ENCODE results near the gene ABCA4. TPM values are rescaled to one million over a fixed set of nuclear protein-coding genes. Genes with fewer than 3 reads are reported as not detected.
A peak's percentile ranks its signal among the peaks of the same experiment; 100 is the strongest.

ABCA4 gene
- polyA plus RNA-seq, 6 donors from 2014 or later = not detected

GRCh38 chr1:94044891-94045290 lies 76.1 kb downstream of the ABCA4 start:
- Mint-ChIP-seq H3K27me3 (peaks cover 34 to 56% (median 47%) of the 10 kb centered on the region in 3 donors), H3K36me3 (no peaks in the 10 kb centered on the region), H3K4me1 (peaks cover 5 to 13% (median 6%) of the 10 kb centered on the region in 3 donors), H3K4me3 (no peak overlapping the region), H3K9me3 (no peaks in the 10 kb centered on the region), H3K27ac (peak overlapping the region in 1 of 6 donors; percentile 47)
- ATAC-seq (ENCODE audit: low read depth in 2 of 2) (no peak), DNase-seq (no peak)

- H3K27ac Mint-ChIP-seq = no peak overlapping the region
- ATAC-seq (ENCODE audit: low read depth in 2 of 2) (no peak), DNase-seq (no peak)
- H3K9me3 Mint-ChIP-seq = peaks cover 0 to 2% (median 0%) of the 10 kb centered on the region in 7 donors
- H3K27me3 Mint-ChIP-seq = peaks cover 35 to 56% (median 47%) of the 10 kb centered on the region in 3 donors
- H3K4me1 Mint-ChIP-seq = peaks cover 5 to 13% (median 6%) of the 10 kb centered on the region in 3 donors
- H3K4me3 Mint-ChIP-seq = peak overlapping the region in 2 of 8 donors; percentile 28 to 53
- H3K36me3 Mint-ChIP-seq = no peaks in the 10 kb centered on the region
These were observed 76.6 kb downstream of the ABCA4 start for GRCh38 chr1:94044290-94044790.

GRCh38 chr1:94043738-94044289 lies 77.1 kb downstream of the ABCA4 start:
- Mint-ChIP-seq H3K27me3 (peaks cover 39 to 58% (median 49%) of the 10 kb centered on the region in 3 donors), H3K9me3 (peaks cover 0 to 2% (median 0%) of the 10 kb centered on the region in 7 donors), H3K4me1 (peaks cover 5 to 13% (median 6%) of the 10 kb centered on the region in 3 donors), H3K36me3 (no peaks in the 10 kb centered on the region), H3K27ac (no peak overlapping the region), H3K4me3 (no peak overlapping the region)
- DNase-seq (no peak), ATAC-seq (ENCODE audit: low read depth in 2 of 2) (no peak)

- ATAC-seq (ENCODE audit: low read depth in 2 of 2) (no peak), DNase-seq (no peak)
- no peak overlapping the region for H3K4me3 Mint-ChIP-seq
- H3K27ac Mint-ChIP-seq = peak overlapping the region in 1 of 6 donors; percentile 71
- peaks cover 5 to 13% (median 6%) of the 10 kb centered on the region in 3 donors for H3K4me1 Mint-ChIP-seq
- H3K36me3 Mint-ChIP-seq = no peaks in the 10 kb centered on the region
- H3K9me3 Mint-ChIP-seq = peaks cover 0 to 2% (median 0%) of the 10 kb centered on the region in 7 donors
- H3K27me3 Mint-ChIP-seq = peaks cover 39 to 48% (median 46%) of the 10 kb centered on the region in 3 donors
These were observed 78.6 kb downstream of the ABCA4 start for GRCh38 chr1:94042388-94042787.

GRCh38 chr1:94039871-94040569 lies 80.9 kb downstream of the ABCA4 start:
- no peak overlapping the region for H3K27ac Mint-ChIP-seq
- H3K4me3 Mint-ChIP-seq = no peak overlapping the region
- H3K9me3 Mint-ChIP-seq = peaks cover 0 to 2% (median 0%) of the 10 kb centered on the region in 7 donors
- ATAC-seq (ENCODE audit: low read depth in 2 of 2) (no peak), DNase-seq (no peak)
- no peaks in the 10 kb centered on the region for H3K36me3 Mint-ChIP-seq
- H3K4me1 Mint-ChIP-seq = peaks cover 0 to 6% (median 5%) of the 10 kb centered on the region in 3 donors
- H3K27me3 Mint-ChIP-seq = peaks cover 49 to 52% (median 50%) of the 10 kb centered on the region in 3 donors

- no peak overlapping the region for H3K4me3 Mint-ChIP-seq
- no peaks in the 10 kb centered on the region for H3K36me3 Mint-ChIP-seq
- peaks cover 0 to 6% (median 5%) of the 10 kb centered on the region in 3 donors for H3K4me1 Mint-ChIP-seq
- no peak for ATAC-seq (ENCODE audit: low read depth in 2 of 2)
- peaks cover 46 to 51% (median 49%) of the 10 kb centered on the region in 3 donors for H3K27me3 Mint-ChIP-seq
- peaks cover 0 to 2% (median 0%) of the 10 kb centered on the region in 7 donors for H3K9me3 Mint-ChIP-seq
- DNase-seq = peak; percentile 18
- H3K27ac Mint-ChIP-seq = no peak overlapping the region
These were observed 81.5 kb downstream of the ABCA4 start for GRCh38 chr1:94039514-94039870.

GRCh38 chr1:94038511-94038910 lies 82.4 kb downstream of the ABCA4 start:
- ATAC-seq (ENCODE audit: low read depth in 2 of 2) (no peak), DNase-seq (no peak)
- Mint-ChIP-seq H3K27me3 (peaks cover 43 to 49% (median 45%) of the 10 kb centered on the region in 3 donors), H3K4me1 (no peaks in the 10 kb centered on the region), H3K27ac (no peak overlapping the region), H3K9me3 (peaks cover 0 to 2% (median 0%) of the 10 kb centered on the region in 7 donors), H3K36me3 (no peaks in the 10 kb centered on the region), H3K4me3 (no peak overlapping the region)

DNA sequence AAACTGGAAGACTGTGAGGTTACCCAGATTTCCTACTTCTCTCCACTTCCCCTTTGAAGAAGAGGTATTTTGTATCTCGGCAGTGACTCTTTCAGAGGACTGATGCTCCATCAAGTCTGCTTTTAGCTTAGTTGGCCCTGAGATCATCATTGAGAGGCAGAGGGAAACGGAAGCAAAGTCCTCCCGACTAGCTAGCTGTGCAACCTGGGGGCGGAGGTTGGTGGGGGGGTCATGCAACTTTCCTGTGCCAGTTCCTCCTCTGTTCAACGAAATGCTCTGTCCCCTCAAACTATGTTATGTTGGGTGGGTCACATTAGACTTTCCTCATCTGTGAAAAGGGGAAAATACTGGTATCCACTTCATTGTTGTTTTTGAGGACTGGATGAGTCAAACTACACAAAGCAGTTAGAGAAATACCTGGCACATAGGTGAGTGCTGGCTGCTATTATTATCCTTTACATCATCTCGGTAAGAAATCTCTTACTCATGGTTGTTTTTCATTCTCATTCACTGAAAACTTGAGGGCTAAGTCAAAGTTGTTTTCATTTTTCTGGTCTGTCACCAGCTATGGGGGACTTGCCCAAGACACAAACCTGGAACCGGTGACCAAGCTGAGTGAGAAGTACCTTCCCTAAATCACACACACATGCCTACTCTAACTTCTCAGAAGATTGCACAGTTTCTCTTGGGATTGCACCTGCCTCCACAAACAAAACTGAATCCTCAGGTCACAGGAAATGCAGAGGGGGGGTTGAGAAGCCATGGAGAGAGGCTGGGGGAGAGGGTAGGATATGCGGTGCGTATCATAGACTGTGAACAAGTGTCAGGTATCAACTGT lies 83.3 kb downstream of the ABCA4 start:
- ATAC-seq (ENCODE audit: low read depth in 2 of 2) = no peak
- Mint-ChIP-seq H3K27ac (no peak overlapping the region), H3K36me3 (no peaks in the 10 kb centered on the region), H3K4me1 (peaks cover 0 to 4% (median 4%) of the 10 kb centered on the region in 3 donors), H3K9me3 (peaks cover 0 to 2% (median 0%) of the 10 kb centered on the region in 7 donors), H3K4me3 (no peak overlapping the region), H3K27me3 (peaks cover 40 to 53% (median 42%) of the 10 kb centered on the region in 3 donors)
- no peak for DNase-seq

DNA sequence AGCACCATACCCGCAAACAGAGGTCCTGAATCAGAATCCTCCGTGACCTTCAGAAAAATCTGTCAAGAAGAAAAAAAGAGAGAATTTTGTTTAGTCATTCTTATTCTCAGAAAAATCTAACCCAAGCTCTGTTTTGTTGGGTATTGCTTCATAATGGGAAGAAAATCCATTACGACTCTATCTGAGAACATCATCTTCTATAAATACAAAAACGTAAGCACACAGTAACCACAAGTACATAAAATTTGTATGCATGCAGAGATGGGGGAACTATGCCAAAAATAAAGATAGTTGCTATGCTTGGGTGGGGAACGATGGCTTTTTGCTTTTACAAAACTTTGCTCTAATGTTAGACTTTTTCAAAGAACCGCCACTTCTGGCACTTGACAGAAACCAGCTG lies 84.2 kb downstream of the ABCA4 start:
- no peaks in the 10 kb centered on the region for H3K36me3 Mint-ChIP-seq
- H3K4me1 Mint-ChIP-seq = peaks cover 0 to 6% (median 6%) of the 10 kb centered on the region in 3 donors
- peaks cover 36 to 48% (median 37%) of the 10 kb centered on the region in 3 donors for H3K27me3 Mint-ChIP-seq
- H3K27ac Mint-ChIP-seq = no peak overlapping the region
- H3K4me3 Mint-ChIP-seq = peak overlapping the region in 1 of 8 donors; percentile 22
- no peak for DNase-seq
- ATAC-seq (ENCODE audit: low read depth in 2 of 2) = no peak
- H3K9me3 Mint-ChIP-seq = peaks cover 0 to 2% (median 0%) of the 10 kb centered on the region in 7 donors

GRCh38 chr1:94033849-94034248 lies 87.1 kb downstream of the ABCA4 start:
- no peak for ATAC-seq (ENCODE audit: low read depth in 2 of 2)
- Mint-ChIP-seq H3K27ac (no peak overlapping the region), H3K4me1 (peaks cover 0 to 6% (median 6%) of the 10 kb centered on the region in 3 donors), H3K4me3 (no peak overlapping the region), H3K9me3 (no peaks in the 10 kb centered on the region), H3K27me3 (peaks cover 20 to 29% (median 20%) of the 10 kb centered on the region in 3 donors), H3K36me3 (no peaks in the 10 kb centered on the region)
- DNase-seq = no peak

- no peak for DNase-seq
- peaks cover 0 to 6% (median 6%) of the 10 kb centered on the region in 3 donors for H3K4me1 Mint-ChIP-seq
- peaks cover 19 to 27% (median 20%) of the 10 kb centered on the region in 3 donors for H3K27me3 Mint-ChIP-seq
- no peak for ATAC-seq (ENCODE audit: low read depth in 2 of 2)
- no peak overlapping the region for H3K4me3 Mint-ChIP-seq
- no peaks in the 10 kb centered on the region for H3K9me3 Mint-ChIP-seq
- H3K27ac Mint-ChIP-seq = peak overlapping the region in 1 of 6 donors; percentile 29
- H3K36me3 Mint-ChIP-seq = no peaks in the 10 kb centered on the region
These were observed 88.3 kb downstream of the ABCA4 start for GRCh38 chr1:94032637-94033036.

DNA sequence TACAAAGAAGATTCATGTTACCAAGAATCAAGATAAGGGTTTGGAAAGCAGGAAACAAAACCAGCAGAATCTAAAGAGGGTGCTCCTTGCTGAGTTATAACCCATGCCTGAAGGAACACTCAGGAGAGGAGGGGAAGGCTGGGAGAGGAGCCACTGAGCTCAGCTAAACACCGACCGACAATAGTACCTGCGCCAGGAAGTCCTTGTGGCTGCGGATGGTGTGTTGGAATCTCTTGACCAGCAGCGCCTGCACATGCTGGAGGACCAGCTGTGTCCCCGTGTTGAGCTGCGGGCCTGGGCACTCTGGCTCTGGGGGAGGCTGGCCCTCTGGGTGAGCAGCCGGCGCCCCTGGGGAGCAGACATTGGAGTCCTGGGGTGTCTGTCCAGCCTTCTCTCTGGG lies 89.4 kb downstream of the ABCA4 start:
- ATAC-seq (ENCODE audit: low read depth in 2 of 2) (no peak), DNase-seq (no peak)
- peaks cover 4 to 6% (median 6%) of the 10 kb centered on the region in 3 donors for H3K4me1 Mint-ChIP-seq
- no peaks in the 10 kb centered on the region for H3K36me3 Mint-ChIP-seq
- no peaks in the 10 kb centered on the region for H3K9me3 Mint-ChIP-seq
- no peak overlapping the region for H3K4me3 Mint-ChIP-seq
- H3K27me3 Mint-ChIP-seq = peaks cover 12 to 20% (median 20%) of the 10 kb centered on the region in 3 donors
- no peak overlapping the region for H3K27ac Mint-ChIP-seq

- Mint-ChIP-seq H3K27me3 (peaks cover 12 to 21% (median 20%) of the 10 kb centered on the region in 3 donors), H3K4me3 (no peak overlapping the region), H3K9me3 (no peaks in the 10 kb centered on the region), H3K27ac (no peak overlapping the region), H3K36me3 (no peaks in the 10 kb centered on the region), H3K4me1 (peaks cover 6% of the 10 kb centered on the region in 3 donors)
- ATAC-seq (ENCODE audit: low read depth in 2 of 2) = no peak
- no peak for DNase-seq
These were observed 89.8 kb downstream of the ABCA4 start for GRCh38 chr1:94031154-94031553.

Measured in naive B cell (primary cell).